Stimulated activated CD4-positive, alpha-beta T cell treated with anti-CD3 and anti-CD28 coated beads, Interleukin-4, amount 100 ng/mL, for 48 hours (primary cell): ENCODE data around the gene PRRT3.
"Not testable (repeated sequence)": the region's sequence is repeated elsewhere in the genome, so short reads cannot be mapped to it uniquely, and the experiment has no call there.

ENCODE experiments used
- DNase-seq, 2 donors: peaks; one replicate each; pipeline ENCODE4 v3.0.0-alpha.2; 2020; ENCODE audit warnings: low read depth in 2 of 2

Gene PRRT3

DNA sequence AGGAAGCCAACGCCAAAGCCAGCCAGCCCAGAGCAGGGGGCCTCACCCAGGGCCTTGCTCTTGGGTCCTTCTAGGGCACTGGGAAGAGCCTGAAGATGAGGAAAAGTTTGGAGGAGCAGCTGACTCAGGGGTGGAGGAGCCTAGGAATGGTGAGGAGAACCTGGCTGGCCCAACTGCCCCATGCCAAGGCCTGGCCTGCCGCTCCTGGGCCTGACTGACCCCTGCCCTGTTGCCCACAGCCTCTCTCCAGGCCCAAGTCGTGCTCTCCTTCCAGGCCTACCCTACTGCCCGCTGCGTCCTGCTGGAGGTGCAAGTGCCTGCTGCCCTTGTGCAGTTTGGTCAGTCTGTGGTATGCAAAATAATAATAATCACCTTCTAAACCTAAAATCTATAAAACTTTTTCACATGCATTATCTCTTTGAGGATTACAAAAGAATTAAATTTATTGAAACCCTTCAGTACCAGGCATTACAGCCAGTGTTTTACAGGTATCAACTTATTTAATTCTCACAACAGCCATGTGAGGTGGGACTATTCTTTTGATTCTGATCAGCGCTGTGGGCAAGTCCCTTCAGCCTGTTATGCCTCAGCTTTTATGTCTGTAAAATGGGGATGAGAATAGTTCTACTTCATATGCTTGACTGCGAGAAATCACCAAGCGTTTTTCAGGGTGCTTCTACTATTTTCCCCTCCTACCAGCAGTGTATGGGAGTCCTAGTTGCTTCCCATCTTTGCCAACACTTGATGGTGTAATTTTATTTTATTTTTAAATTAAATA, 33.8 kb downstream of the PRRT3 start:
- DNase-seq = no peak

DNA sequence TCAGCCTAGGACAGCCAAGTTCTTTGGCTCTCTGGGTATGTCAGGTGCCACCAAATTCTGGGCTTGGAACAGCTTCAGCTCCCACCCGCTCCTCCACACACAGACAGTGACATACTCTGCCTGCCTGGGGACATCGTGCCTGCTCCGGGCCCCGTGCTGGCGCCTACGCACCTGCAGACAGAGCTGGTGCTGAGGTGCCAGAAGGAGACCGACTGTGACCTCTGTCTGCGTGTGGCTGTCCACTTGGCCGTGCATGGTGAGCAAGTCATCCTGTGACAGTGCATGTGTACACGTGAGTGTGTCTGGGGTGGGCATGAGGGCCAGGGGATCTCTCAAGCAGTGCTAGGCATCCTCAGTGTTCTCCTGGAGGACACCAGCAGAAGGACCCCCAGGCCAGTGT, 34.4 kb downstream of the PRRT3 start:
- DNase-seq = no peak

DNA sequence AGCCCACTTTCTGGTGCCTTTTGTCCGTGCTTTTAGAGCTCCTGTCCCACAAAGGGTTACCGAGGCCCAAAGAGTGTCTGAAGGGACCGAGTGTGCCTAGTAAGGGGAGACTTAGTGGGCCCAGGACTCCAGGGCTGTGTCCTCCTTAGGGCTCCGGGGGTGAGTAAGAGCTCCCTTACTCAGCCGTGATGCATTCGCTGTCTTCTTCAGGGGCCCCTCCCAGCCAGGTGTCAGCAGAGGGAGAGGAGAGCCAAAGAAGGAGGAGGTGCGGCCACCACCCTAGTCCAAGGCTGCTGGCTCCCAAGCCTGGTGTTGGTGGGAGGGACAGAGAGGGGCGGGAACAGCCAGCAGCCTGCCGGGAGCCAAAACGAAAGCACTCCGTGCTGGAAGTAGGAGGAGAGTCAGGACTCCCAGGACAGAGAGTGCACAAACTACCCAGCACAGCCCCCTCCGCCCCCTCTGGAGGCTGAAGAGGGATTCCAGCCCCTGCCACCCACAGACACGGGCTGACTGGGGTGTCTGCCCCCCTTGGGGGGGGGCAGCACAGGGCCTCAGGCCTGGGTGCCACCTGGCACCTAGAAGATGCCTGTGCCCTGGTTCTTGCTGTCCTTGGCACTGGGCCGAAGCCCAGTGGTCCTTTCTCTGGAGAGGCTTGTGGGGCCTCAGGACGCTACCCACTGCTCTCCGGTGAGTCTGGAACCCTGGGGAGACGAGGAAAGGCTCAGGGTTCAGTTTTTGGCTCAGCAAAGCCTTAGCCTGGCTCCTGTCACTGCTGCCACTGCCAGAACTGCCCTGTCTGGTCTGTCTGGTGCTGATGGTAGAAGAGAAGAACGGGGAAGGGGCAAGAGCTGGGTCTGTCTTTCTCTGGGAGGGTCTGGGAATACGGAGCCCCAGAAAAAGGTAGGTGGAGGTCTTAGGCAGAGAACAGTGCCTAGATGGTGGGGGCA, 35.2 kb downstream of the PRRT3 start, which contains the start of gene IL17RC:
TSS of gene IL17RC (plus strand) at position 365 of the 947 bp plus-strand sequence. CDS start at position 583, 218 bp downstream.
- peak in 1 of 2 donors; percentile 31 for DNase-seq

DNA sequence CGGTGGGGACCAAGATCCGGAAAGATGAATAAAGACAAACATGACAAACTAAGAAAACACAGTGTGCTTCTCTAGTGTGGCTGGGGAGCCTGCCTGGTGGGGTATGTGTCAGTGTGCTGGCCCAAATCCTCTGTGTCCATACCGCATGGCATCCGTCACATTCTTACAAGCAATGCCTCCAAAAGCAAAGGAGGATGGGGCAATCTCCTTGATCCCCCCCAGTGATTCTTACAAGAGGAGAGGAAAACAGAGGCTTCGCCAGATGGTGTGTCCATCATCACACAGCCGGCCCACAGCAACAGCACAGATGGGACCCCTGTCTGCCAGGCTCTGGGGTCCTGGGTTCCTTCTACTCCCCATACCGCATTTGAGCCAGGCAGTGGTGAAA, 35.9 kb downstream of the PRRT3 start:
- DNase-seq = no peak

DNA sequence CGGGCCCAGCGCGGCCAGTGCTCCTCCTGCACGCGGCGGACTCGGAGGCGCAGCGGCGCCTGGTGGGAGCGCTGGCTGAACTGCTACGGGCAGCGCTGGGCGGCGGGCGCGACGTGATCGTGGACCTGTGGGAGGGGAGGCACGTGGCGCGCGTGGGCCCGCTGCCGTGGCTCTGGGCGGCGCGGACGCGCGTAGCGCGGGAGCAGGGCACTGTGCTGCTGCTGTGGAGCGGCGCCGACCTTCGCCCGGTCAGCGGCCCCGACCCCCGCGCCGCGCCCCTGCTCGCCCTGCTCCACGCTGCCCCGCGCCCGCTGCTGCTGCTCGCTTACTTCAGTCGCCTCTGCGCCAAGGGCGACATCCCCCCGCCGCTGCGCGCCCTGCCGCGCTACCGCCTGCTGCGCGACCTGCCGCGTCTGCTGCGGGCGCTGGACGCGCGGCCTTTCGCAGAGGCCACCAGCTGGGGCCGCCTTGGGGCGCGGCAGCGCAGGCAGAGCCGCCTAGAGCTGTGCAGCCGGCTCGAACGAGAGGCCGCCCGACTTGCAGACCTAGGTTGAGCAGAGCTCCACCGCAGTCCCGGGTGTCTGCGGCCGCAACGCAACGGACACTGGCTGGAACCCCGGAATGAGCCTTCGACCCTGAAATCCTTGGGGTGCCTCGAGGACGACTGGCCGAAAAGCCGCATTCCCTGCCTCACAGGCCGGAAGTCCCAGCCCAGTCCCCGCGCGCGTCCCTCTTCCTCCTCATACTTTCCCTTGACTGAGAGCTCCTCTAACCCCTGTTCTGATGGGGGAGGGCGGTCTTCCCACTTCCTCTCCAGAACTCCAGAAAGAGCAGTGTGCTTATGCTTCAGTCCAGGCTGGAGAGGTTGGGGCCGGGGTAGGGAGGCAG, 36.7 kb downstream of the PRRT3 start:
- peak in 1 of 2 donors; percentile 26 for DNase-seq

DNA sequence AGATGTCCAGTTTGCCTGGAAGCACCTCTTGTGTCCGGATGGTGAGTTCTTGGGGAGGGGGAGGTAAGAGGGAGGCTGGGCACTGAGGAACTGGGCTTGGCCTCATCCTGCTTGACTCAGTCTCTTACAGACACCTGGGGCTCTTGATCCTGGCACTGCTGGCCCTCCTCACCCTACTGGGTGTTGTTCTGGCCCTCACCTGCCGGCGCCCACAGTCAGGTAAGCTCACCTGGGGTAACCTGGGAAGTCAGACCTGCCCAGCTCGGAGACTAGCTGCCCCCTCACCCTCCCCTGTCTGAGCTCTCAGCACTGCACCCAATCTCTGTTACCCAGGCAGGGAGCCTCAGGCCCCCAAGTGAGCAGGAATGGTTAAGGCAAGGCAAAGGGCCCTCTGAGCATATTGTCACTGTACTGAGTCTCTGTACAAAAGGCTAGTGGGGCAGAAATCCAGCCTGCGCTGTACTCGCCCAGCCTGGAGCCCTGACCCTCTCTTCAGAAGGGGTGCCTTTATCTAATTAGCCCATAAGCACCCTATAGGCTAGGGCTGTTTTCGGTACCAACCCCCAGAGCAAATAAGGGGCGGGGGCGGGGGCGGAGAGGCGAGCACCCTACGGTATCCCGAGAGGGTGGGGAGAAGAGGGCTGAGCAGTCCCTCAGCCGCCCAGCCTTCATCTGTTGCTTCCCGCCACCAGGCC, 37.5 kb downstream of the PRRT3 start:
- DNase-seq = no peak

DNA sequence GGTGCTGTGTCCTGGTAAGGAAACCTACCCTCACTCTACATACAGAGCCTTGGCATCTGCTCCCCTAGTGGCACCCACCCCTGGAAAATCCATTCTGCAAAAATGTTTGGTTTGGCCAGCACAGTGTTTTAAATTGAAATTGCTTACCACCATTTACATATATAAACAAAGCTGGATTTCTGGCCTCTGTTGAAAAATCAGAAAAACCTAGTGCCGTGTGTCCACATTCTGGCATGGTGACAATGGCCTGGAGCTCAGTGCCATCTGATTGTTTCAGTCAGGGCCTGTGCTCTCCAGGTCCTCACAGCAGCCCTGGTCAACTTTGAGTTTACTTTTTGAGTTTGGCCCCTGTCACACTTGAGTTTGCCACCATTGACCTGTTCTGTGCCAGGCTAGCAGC, 38.2 kb downstream of the PRRT3 start:
- DNase-seq = no peak

DNA sequence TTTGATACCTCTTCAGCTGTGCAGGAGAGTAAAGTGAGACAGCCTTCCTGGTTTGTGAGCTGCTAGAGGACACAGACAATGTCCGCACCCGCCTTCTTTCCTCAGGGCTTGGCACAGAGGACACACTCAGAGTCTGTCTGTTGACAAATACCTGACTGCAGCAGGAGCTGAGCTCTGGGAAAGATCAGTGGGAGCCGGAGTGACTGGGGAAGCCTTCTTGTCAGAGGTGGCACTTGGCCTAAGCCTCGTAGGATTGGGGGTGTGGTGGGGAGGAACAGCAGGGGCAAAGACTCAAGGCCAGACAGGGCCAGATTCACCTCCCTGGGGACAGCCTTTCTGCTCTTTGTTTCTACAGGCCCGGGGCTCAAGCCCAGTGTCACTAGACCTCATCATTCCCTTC, 38.6 kb downstream of the PRRT3 start:
- no peak for DNase-seq

DNA sequence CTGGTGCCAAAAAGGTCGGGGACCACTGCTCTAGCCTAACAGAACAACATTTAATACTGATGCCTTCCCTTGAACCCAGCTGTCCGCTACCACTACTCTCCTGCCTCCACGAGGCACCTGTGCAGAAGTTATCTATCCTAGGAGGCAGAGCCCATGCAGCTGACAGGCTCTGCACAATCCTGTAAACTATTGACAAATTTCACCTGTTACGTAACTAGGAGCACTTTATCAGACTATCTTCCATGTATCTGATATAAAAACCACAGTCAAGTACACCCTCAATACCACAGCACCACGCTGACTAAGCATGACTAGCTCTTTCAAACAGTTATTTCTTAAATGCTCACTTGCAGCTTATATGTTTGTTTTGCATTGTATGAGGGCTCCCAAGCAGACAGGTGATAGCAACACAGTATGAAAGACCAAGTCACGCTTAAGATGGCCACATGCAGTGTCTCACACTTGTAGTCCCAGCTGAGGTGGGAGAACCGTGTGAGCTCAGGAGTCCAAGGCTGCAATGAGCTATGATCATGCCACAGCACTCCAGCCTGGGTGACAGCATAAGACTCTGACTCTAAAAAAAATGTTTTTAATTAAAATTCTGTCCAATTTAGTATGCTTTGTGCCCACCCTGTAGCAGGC, 39.8 kb downstream of the PRRT3 start:
- no peak for DNase-seq

DNA sequence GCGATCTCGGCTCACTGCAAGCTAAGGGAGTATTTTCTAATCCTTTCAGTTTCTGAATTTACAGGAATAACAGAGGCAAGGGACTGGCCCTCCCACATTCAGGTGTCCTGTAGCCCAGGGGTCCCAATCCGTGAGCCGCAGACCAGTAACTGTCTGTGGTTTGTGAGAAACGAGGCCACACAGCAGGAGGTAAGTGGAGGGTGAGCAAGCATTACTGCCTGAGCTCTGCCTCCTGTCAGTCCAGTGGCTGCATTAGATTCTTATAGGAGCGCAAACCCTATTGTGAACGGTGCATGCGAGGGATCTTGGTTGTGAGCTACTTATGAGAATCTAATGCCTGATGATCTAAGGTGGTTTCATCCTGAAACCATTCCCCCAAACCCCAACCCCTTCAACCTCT, 40.3 kb downstream of the PRRT3 start:
- DNase-seq = no peak

DNA sequence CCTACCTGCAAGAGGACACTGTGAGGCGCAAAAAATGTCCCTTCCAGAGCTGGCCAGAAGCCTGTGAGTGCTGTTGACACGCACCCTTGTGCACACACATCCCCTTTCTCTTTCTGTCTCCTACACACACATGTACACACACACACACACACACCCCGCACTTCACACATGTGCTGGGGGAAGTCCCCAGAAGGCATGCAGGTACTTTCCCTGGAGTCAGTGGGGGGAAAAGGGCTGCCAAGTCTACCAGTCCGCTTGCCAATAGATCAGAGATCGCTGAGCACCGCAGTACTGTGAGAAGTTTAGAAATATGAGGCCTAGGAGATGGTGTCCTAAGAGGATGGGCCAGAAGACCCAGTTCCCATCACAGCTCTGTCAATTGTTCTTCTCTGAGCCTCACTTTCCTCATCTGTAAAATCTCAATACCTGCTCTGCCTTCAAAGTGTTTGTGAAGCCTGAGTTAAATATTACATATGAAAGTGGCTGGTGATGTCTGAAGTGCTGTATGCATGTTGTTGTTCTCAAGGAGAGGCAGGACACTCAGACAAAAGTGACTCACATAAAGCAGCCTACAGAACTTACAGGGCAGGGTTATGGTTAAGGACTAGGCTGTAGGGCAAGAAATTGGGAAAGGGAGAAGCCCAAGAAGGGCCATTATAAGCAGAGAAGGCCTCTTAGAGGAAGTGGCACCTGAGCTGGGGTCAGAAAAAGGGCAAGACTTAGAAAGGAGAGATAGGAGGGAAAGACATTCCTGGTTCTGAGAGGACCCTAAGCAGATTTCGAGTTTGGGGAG, 42.8 kb downstream of the PRRT3 start:
- DNase-seq = no peak

DNA sequence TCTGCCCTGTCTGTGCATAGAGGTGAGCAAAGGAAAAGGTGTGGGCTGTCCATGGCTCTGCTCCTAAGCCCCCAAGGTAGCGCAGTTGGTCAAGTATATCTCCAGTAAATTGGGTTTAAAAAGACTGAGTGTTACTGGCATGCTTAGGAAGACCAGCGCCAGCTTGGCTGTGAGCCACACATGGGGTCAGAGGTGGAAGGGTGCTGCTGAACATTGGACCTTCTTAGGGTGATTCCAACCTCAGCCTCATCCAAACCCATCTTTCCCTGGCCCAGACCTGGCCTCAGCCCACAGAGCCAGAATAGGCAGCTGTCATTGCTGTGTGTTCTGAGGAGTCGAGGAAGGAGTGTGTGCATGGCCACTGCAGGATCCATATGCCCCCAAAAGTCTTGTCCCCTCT, 43.9 kb downstream of the PRRT3 start:
- no peak for DNase-seq

DNA sequence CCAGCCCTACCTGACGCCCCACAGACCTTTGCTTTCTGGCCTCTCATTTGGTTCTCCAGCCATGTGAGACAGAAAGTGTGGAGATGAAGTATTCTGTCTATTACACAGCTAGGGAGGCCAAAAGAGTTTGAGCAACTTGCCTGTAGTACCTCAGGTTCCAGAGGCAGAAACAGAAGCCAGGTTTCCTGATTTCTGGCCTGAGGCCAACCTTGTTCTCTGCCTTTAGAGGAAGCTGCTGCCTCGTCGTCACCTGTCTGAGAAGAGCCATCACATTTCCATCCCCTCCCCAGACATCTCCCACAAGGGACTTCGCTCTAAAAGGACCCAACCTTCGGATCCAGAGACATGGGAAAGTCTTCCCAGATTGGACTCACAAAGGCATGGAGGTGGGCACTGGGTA, 45.7 kb downstream of the PRRT3 start:
- DNase-seq = no peak

DNA sequence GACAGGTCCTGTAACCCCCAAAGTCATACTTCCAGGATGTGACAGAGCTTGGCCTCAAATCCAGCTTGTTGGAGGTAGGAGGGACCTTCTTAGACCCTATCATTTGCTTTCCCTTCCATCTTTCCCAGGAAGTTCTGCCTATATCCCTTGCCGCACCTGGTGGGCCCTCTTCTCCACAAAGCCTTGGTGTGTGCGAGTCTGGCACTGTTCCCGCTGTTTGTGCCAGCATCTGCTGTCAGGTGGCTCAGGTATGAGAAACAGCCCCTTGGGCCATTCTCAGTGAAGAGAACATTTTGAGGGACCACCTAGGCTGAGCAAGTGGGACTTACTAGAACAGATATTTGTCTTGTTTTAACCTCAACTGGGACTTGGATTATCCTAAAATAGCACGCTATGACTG, 48.3 kb downstream of the PRRT3 start:
- no peak for DNase-seq

DNA sequence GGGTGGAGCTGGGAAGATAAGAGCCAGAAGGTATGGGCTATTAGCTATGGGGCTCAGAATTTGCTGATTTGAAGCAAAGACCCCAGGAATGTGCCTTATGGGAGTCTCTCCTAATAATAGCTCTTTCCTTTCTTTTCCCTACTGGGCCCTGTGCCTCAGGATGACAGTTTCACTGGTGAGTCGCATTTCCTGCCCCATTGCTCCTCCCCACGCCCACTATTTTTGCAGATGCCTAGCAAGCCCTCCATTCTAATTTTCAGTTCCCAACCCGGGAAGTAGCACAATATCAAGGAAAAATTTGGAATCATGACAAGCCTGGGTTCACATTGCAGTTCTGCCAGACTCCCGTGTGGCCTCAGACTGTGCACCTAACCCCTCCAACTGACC, 49.0 kb downstream of the PRRT3 start:
- DNase-seq = no peak

DNA sequence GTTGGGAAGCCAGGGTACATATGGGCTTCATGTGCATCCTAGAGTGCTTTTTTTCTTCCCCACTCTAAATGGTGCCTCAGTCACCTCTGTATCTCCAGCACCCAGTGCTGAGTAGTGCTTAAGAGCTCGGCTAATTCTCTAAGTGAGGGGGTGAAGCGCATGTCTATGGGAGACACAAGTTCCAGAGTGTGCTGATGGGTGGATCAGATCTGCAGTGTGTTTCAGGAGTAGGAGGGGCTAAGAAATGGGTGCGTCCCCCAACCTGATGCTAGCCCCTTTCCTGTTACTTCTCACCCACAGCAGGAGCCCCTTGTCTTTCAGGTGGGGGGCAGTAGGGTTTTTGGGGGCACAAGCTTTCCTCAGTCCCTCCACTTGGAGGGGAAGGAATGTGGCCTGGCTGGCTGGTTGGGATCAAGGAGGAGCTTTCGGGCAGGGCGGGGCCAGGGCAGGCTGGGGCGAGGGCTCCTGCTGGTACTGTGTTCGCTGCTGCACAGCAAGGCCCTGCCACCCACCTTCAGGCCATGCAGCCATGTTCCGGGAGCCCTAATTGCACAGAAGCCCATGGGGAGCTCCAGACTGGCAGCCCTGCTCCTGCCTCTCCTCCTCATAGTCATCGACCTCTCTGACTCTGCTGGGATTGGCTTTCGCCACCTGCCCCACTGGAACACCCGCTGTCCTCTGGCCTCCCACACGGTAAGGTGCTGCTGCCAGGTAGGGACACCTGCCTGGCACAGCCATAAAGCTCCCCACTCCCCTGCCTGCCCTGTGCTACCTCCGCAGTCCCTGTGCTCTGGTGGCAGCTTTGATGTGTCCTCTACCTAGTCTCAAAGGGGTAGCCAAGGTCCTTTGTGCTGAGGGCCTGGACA, 49.6 kb downstream of the PRRT3 start, which contains the start of gene IL17RE:
TSS of gene IL17RE (plus strand) at position 477 of the 866 bp plus-strand sequence. CDS start at position 562, 85 bp downstream.
- no peak for DNase-seq

DNA sequence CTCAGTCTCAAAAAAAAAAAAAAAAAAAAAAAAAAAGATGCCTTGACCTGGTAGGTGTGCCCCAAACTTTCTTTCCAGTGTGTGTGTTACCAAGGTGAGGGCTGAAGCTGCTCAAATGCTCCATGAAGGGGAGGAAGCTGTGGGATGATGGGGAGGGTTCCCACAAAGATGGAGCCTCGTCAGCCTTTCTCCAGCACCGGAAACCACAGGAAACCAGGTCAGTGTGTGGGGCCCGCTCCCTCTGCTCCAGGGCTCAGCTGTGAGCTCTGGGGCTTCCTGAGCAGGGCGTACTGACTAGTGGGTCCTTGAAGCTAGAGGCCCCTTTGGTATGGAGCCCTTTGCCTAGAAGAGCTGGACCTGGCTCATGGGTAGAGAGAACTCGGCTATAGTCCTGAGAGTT, 50.2 kb downstream of the PRRT3 start:
- no peak for DNase-seq

DNA sequence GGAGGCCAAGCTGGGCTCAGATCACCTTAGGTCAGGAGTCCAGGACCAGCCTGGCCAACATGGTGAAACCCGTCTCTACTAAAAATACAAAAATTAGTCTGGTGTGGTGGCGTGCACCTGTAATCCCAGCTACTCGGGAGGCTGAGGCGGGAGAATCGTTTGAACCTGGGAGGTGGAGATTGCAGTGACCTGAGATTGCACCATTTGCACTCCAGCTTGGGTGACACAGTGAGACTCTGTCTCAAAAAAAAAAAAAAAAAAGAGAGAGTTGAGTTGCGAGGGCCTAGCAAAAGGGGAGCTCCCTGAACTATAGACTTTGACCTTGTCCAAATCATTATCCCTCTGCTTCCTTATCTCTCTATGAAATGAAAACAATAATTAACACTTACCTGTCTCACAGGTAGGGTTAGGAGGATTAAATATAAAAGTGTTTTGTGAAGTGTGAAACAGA, 51.2 kb downstream of the PRRT3 start:
- DNase-seq = not testable (repeated sequence)
